ENCODE data around the gene KLHDC4.
"Not testable (repeated sequence)": the region's sequence is repeated elsewhere in the genome, so short reads cannot be mapped to it uniquely, and the experiment has no call there.

The KLHDC4 gene

GRCh38 chr16:87684106-87684677 is 81.6 kb downstream of the KLHDC4 start:
- DNase-seq (ENCODE audit: low read depth): no peak

- DNase-seq (ENCODE audit: low read depth): no peak
Measured at GRCh38 chr16:87682852-87683399, 82.9 kb downstream of the KLHDC4 start.

GRCh38 chr16:87681981-87682570 is 83.7 kb downstream of the KLHDC4 start:
- no peak for DNase-seq (ENCODE audit: low read depth)

GRCh38 chr16:87681051-87681602 is 84.7 kb downstream of the KLHDC4 start:
- DNase-seq (ENCODE audit: low read depth): not testable (repeated sequence)

GRCh38 chr16:87680272-87680644 is 85.5 kb downstream of the KLHDC4 start:
- DNase-seq (ENCODE audit: low read depth): no peak

- no peak for DNase-seq (ENCODE audit: low read depth)
Measured at GRCh38 chr16:87679593-87680271, 86.1 kb downstream of the KLHDC4 start.

- no peak for DNase-seq (ENCODE audit: low read depth)
Measured at GRCh38 chr16:87678618-87679017, 87.2 kb downstream of the KLHDC4 start.

GRCh38 chr16:87677830-87678229 is 88.0 kb downstream of the KLHDC4 start:
- no peak for DNase-seq (ENCODE audit: low read depth)

GRCh38 chr16:87675111-87675719 is 90.6 kb downstream of the KLHDC4 start:
- no peak for DNase-seq (ENCODE audit: low read depth)

- DNase-seq (ENCODE audit: low read depth): no peak
Measured at GRCh38 chr16:87674419-87674818, 91.4 kb downstream of the KLHDC4 start.

- DNase-seq (ENCODE audit: low read depth): no peak
Measured at GRCh38 chr16:87671715-87672270, 94.0 kb downstream of the KLHDC4 start.

GRCh38 chr16:87671221-87671620 is 94.6 kb downstream of the KLHDC4 start:
- no peak for DNase-seq (ENCODE audit: low read depth)

GRCh38 chr16:87669672-87670071 is 96.1 kb downstream of the KLHDC4 start:
- DNase-seq (ENCODE audit: low read depth): no peak

- no peak for DNase-seq (ENCODE audit: low read depth)
Measured at GRCh38 chr16:87667946-87668345, 97.8 kb downstream of the KLHDC4 start.

- no peak for DNase-seq (ENCODE audit: low read depth)
Measured at GRCh38 chr16:87667443-87667842, 98.3 kb downstream of the KLHDC4 start.

GRCh38 chr16:87666919-87667318 is 98.9 kb downstream of the KLHDC4 start:
- no peak for DNase-seq (ENCODE audit: low read depth)

- no peak for DNase-seq (ENCODE audit: low read depth)
Measured at GRCh38 chr16:87665193-87665592, 100.6 kb downstream of the KLHDC4 start.

- DNase-seq (ENCODE audit: low read depth): no peak
Measured at GRCh38 chr16:87664792-87665191, 101.0 kb downstream of the KLHDC4 start.

- no peak for DNase-seq (ENCODE audit: low read depth)
Measured at GRCh38 chr16:87662254-87663204, 103.3 kb downstream of the KLHDC4 start.

- DNase-seq (ENCODE audit: low read depth): no peak
Measured at GRCh38 chr16:87661561-87661960, 104.2 kb downstream of the KLHDC4 start.

GRCh38 chr16:87658564-87659225 is 107.1 kb downstream of the KLHDC4 start:
- DNase-seq (ENCODE audit: low read depth): no peak

Measured in stimulated activated CD8-positive, alpha-beta memory T cell treated with anti-CD3 and anti-CD28 coated beads, Interleukin-7, amount 100 ng/mL, for 24 hours (primary cell).